H54 (cell line): ENCODE measurements around the gene TPST2.
"Not testable (repeated sequence)": the region's sequence is repeated elsewhere in the genome, so short reads cannot be mapped to it uniquely, and the experiment has no call there.

Experiments used
- DNase-seq: peaks from one replicate; pipeline ENCODE4 v3.0.0; 2011; ENCODE audit warnings: low spot score, mixed read lengths; ENCODE audit not compliant: insufficient read length
- FAIRE-seq: peaks from 3 replicates; lab custom pipeline; 2011; peaks lifted over from hg19 to GRCh38; lab: Jason Lieb, UNC
- POLR2A ChIP-seq: IDR thresholded peaks from 2 replicates; pipeline ENCODE4 v1.6.1; 2011; ENCODE audit warnings: low read depth, mild to moderate bottlenecking, low read length

The TPST2 gene

DNA sequence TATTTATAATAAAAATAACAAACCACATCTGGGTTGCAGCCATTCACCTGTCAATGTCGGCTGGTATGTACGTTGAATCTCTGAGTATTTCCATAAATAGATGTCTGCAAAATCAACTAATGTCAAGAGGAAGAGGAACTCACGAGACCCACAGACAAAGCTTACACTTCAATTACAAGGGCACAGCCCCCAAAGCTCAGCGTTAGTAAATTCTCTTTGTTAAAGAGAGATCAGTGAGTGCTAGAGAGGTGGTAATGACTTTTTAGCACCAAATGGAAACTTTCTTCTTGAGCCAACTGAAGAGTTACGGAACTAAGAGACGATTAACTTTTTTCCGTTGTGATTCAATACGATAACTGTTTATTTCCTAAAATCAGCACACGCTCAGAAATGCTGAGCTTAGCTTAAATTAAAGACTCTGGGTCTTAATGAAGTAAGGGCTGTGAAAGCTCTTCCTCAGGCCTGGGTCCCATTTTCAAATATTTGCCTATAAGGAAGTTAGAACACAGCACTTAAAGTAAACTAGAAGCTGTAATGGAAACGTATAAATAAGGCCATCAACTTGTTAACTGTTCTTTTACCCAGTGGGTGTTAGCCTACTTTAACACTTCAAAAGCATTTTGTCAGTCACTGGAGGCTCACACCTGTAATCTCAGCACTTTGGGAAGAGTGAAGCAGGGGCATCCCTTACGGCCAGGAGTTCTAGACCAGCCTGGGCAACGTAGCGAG, 54.9 kb downstream of the TPST2 start:
- DNase-seq (no peak), FAIRE-seq (no peak)
- no peak for TF ChIP-seq POLR2A

- DNase-seq (no peak), FAIRE-seq (no peak)
- no peak for TF ChIP-seq POLR2A
These were observed 55.6 kb downstream of the TPST2 start for GRCh38 chr22:26534171-26534855.

- FAIRE-seq (no peak), DNase-seq (no peak)
- TF ChIP-seq POLR2A = no peak
These were observed 60.6 kb downstream of the TPST2 start for GRCh38 chr22:26529345-26529744.

GRCh38 chr22:26528518-26528917, 61.4 kb downstream of the TPST2 start:
- not testable (repeated sequence) for FAIRE-seq, DNase-seq

DNA sequence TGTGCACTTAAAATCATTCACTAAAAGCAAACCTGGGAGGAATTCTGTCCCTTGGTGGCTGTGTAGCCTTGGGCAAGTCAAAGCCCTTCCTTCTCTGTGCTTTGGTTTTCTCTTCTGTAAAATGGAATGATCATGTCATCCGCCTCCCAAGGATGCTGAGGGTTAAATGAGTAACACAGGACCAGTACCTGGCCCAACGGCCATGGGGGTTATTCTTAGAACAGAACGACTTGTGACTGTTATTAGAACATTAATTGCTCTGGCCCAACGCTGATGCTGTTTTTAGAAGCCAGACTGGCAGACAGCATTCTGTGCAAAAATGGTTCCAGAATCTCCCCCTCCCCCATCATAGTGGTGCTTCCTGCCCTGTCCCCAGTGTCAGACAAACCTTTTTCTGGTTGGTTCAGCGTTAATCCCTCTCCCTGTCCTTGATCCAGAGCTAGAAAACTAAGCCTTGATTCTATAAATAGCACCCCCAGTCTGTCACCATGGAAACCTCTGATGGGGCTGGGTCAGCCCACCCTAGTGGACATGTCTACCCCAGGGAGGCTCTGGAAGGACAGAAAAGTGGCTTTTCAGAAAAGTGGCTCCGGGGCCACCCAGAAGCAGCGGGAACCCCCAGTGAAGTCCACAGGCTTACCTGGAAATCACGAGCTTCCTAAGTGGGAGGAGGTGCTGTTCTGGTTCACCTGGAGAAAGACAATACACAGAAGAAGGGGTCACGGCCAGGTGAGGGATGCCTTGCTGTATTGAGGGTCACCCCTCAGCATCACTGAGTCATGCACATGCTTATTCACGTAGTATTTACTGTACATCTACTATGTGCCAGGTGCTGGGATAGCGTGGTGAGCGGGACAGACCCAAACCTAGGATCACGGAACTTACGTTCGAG, 62.1 kb downstream of the TPST2 start:
- no peak for DNase-seq
- FAIRE-seq = no peak
- TF ChIP-seq POLR2A = no peak

DNA sequence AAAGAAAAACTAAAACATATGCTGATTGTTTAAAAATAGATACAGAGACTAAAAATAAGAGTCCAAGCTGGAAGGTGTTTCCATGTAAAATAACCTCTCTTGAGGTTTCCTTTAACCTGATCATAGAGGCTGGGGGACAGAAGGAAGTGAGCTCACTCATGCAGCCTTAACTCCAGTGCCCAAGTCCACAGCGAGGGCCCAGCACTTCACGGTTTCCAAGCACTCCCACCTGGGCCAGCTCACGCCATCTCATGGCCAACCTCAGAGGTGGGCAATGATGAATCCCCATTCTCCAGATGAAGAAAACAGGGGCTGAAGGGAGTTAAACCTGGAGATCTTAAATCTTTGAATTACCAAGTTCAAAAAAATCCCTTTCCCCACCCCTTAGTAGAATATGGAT, 62.8 kb downstream of the TPST2 start:
- TF ChIP-seq POLR2A = no peak
- DNase-seq = no peak
- no peak for FAIRE-seq

- no peak for DNase-seq
- FAIRE-seq = no peak
- TF ChIP-seq POLR2A = no peak
These were observed 63.9 kb downstream of the TPST2 start for GRCh38 chr22:26525946-26526564.

GRCh38 chr22:26524870-26525269, 65.1 kb downstream of the TPST2 start:
- DNase-seq (no peak), FAIRE-seq (no peak)
- TF ChIP-seq POLR2A = no peak

DNA sequence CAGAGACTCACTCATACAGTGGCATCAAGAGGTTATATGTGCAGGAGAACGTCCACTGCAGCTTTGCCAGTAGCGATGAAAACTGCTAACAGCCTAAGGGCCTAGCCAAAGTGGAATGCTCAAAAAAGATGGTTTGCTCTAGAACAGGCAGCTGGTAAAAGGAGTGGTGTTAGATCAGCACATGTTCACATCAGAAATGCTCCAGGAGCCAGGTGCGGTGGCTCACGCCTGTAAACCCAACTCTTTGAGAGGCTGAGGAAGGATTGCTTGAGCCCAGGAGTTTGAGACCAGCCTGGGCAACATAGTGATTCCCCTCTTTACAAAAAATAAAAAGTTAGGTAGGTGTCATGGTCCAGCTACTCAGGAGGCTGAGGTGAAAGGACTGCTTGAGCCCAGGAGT, 67.3 kb downstream of the TPST2 start:
- DNase-seq (no peak), FAIRE-seq (no peak)
- TF ChIP-seq POLR2A = no peak

GRCh38 chr22:26522012-26522411, 67.9 kb downstream of the TPST2 start:
- no peak for TF ChIP-seq POLR2A
- no peak for FAIRE-seq
- DNase-seq = no peak

GRCh38 chr22:26517429-26517828, 72.5 kb downstream of the TPST2 start:
- TF ChIP-seq POLR2A = no peak
- FAIRE-seq (no peak), DNase-seq (no peak)

- no peak for TF ChIP-seq POLR2A
- FAIRE-seq (no peak), DNase-seq (no peak)
These were observed 73.4 kb downstream of the TPST2 start for GRCh38 chr22:26516503-26516902.

DNA sequence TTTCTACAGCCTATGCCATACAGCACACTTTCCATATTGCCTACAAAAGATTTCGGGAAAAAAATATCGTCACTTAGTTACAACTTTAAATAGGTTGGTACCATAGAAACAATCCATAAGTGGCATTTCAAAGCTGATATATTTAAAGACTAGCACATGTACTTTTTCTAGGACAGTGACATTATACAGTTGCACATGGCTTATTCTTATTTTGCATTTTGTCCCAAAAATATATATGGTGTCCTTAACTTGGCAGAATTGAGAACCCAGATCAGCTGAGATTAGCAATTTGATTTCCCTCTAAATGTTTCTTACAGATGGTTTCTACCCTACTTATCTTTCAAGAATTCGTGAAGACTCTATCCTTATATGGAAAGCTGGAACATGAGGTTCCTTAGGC, 74.0 kb downstream of the TPST2 start:
- TF ChIP-seq POLR2A = no peak
- DNase-seq (no peak), FAIRE-seq (no peak)

GRCh38 chr22:26514419-26515161, 75.3 kb downstream of the TPST2 start:
- no peak for DNase-seq
- FAIRE-seq = no peak
- no peak for TF ChIP-seq POLR2A
